Measurements from ENCODE around the gene AFM. TPM values are rescaled to one million over a fixed set of nuclear protein-coding genes. Genes with fewer than 3 reads are reported as not detected.

AFM gene
- total and polyA plus RNA-seq, 10 of the 15 experiments (the other 5 are each of a cell fraction or from before 2014, with no cell fraction given): not detected

- TF ChIP-seq CUX1 (IDR thresholded peaks at IDR 0.05; ENCODE audit: insufficient replicate concordance, low read depth, low read length) (no peak), RAD51 (IDR thresholded peaks at IDR 0.05) (no peak), ASH2L (IDR thresholded peaks at IDR 0.05; ENCODE audit: borderline replicate concordance, low read depth) (no peak), ESRRA (IDR thresholded peaks at IDR 0.05; ENCODE audit: low read length) (no peak)
Measured at GRCh38 chr4:73447671-73448070, 33.9 kb upstream of the AFM start (continued).

- no peak for FAIRE-seq
- Histone ChIP-seq H3K4me3 (no peak overlapping the region), H3K9ac (ENCODE audit: control insufficient read depth, insufficient read depth, low read length) (no peak overlapping the region), H2AFZ (ENCODE audit: control insufficient read depth, low read depth, low read length) (no peak overlapping the region), H4K20me1 (ENCODE audit: control insufficient read depth, insufficient read depth) (no peaks in the 10 kb centered on the region), H3K79me2 (ENCODE audit: control insufficient read depth, insufficient read depth, low read length) (no peaks in the 10 kb centered on the region), H3K27ac (ENCODE audit: control insufficient read depth, insufficient read depth) (no peak overlapping the region), H3K36me3 (ENCODE audit: control insufficient read depth in 2 of 2, insufficient read depth in 2 of 2, low read length in 1 of 2) (no peaks in the 10 kb centered on the region), H3K4me1 (ENCODE audit: control insufficient read depth, insufficient read depth, low read length) (no peaks in the 10 kb centered on the region), H3K27me3 (replicated peaks in 1 of 2; ENCODE audit: control insufficient read depth in 2 of 2, insufficient read depth in 2 of 2, low read length in 1 of 2) (no peaks in the 10 kb centered on the region), H3K9me3 (replicated peaks; ENCODE audit: control insufficient read depth, insufficient read depth, low read length) (no peaks in the 10 kb centered on the region), H3K4me2 (ENCODE audit: control insufficient read depth, insufficient read depth) (no peak overlapping the region)
- POLR2A ChIA-PET: no interaction called here
- 22% methylated on average over 4 of the region's 4 CpGs for WGBS (ENCODE audit: insufficient coverage, insufficient replicate concordance, low lambda C conversion rate, missing lambda C conversion rate)
- no peak for DNase-seq (ENCODE audit: low read depth, low spot score)
- SMC1A ChIA-PET (ENCODE audit: uncharacterized antibody, unreplicated experiment): no interaction called here
- no TSS peak for BruUV-seq (replicated peaks)
- TF ChIP-seq IRF5 (IDR thresholded peaks at IDR 0.05; ENCODE audit: borderline replicate concordance): no peak
- no peak for TF ChIP-seq PAX8 (IDR thresholded peaks at IDR 0.05)
- RAD21 ChIA-PET (ENCODE audit: unreplicated experiment): no interaction called here
- no peak for ATAC-seq
- CTCF ChIA-PET: interaction anchor here (1.3 to 5.7 kb wide), 4 partner anchors 10 to 686 kb away, joined by 5 to 53 read pairs (median 12); no protein-coding TSS in a partner anchor
- in situ Hi-C loops (cut with MboI): loop anchor here (10.0 kb wide), 1 partner anchor 206 kb away; no protein-coding TSS in a partner anchor
- intact Hi-C loops (cut with micrococcal nuclease; ENCODE audit: unreplicated experiment): loop anchor here (5.0 kb wide), 1 partner anchor 204 kb away; no protein-coding TSS in a partner anchor
Measured at GRCh38 chr4:73448448-73449203, 32.9 kb upstream of the AFM start.
